Peyer's patch (tissue), 4 donors: Measurements from ENCODE around the gene GPR87.

Source experiments
- POLR2A ChIP-seq, 2 donors: fragments of 450-650 bp; IDR thresholded peaks; one replicate each; pipeline ENCODE4 v1.5.1; 2017; ENCODE audit warnings: antibody characterized with exemption in 2 of 2, mild to moderate bottlenecking in 2 of 2, moderate library complexity in 2 of 2
- TF ChIP-seq, protein P1 (sequence below), 6 experiments: fragments of 450-650 bp in 4 of 6; fragments of 200-600 bp in 2 of 6; sonication (generic) in 1 of 6; IDR thresholded peaks; one replicate each; pipeline ENCODE4 v1.5.1; 2017 to 2019; ENCODE audit warnings: antibody characterized with exemption in 6 of 6, mild to moderate bottlenecking in 3 of 6, moderate library complexity in 1 of 6

DNA sequence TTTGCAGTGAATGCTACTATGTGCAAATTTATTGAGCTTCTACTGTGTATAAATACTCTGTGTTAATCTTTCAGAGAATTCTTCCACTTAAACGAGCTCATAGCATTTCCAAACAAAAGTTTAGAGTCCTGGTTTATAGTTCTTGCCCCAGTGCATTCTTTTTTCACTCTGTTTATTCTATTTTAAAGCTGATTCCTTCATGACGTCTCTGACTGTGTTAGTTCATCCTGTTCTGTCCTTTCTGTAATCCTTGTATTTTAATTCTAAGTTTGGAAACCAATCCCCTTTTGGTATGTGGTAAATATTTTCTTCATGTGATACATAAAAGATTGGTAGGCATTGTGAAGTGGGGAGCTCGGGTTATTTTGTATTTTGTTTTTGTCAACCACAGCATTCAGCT lies 57.0 kb downstream of the GPR87 start:
- TF ChIP-seq, protein P1, sequence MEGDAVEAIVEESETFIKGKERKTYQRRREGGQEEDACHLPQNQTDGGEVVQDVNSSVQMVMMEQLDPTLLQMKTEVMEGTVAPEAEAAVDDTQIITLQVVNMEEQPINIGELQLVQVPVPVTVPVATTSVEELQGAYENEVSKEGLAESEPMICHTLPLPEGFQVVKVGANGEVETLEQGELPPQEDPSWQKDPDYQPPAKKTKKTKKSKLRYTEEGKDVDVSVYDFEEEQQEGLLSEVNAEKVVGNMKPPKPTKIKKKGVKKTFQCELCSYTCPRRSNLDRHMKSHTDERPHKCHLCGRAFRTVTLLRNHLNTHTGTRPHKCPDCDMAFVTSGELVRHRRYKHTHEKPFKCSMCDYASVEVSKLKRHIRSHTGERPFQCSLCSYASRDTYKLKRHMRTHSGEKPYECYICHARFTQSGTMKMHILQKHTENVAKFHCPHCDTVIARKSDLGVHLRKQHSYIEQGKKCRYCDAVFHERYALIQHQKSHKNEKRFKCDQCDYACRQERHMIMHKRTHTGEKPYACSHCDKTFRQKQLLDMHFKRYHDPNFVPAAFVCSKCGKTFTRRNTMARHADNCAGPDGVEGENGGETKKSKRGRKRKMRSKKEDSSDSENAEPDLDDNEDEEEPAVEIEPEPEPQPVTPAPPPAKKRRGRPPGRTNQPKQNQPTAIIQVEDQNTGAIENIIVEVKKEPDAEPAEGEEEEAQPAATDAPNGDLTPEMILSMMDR (IDR thresholded peaks at IDR 0.05) = no peak
- no peak for TF ChIP-seq POLR2A (IDR thresholded peaks at IDR 0.05)
